GM21528 (cell line): ENCODE results near the gene KIR3DL3.
"Not testable (repeated sequence)": the region's sequence is repeated elsewhere in the genome, so short reads cannot be mapped to it uniquely, and the experiment has no call there.

Source experiments
- ATAC-seq: cut with Tn5 transposase; IDR thresholded peaks from one replicate; pipeline ENCODE4 v1.9.1; 2021; ENCODE audit warnings: mild to moderate bottlenecking, moderate library complexity; ENCODE audit not compliant: unreplicated experiment, low FRiP score

Gene KIR3DL3

DNA sequence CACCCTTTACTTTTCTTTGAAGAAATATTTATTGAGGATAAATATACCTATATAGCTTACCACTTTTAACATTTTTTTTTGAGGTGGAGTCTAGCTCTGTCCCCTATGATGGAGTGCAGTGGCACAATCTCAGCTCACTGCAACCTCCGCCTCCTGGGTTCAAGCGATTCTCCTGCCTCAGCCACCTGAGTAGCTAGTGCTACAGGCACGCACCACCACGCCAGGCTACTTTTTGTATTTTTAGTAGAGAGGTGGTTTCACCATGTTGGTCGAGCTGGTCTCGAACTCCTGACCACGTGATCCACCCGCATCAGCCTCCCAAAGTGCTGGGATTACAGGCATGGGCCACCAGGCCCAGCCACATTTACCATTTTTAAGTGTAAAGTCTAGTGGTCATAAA lies 51.6 kb downstream of the KIR3DL3 start:
- not testable (repeated sequence) for ATAC-seq

DNA sequence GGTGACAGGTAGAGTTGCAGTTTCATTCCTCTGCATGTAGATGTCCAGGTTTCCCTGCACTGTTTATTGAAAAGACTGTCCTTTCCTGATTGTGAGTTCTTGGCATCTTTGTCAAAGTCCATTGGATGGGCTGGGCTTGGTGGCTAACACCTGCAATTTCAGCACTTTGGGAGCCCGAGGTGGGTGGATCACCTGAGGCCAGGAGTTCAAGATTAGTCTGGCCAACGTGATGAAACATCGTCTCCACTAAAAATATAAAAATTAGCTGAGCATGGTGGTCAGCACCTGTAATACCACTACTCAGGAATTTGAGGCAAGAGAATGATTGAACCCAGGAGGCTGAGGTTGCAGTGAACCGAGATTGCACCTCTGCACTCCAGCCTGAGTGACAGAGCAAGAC lies 53.6 kb downstream of the KIR3DL3 start:
- not testable (repeated sequence) for ATAC-seq

DNA sequence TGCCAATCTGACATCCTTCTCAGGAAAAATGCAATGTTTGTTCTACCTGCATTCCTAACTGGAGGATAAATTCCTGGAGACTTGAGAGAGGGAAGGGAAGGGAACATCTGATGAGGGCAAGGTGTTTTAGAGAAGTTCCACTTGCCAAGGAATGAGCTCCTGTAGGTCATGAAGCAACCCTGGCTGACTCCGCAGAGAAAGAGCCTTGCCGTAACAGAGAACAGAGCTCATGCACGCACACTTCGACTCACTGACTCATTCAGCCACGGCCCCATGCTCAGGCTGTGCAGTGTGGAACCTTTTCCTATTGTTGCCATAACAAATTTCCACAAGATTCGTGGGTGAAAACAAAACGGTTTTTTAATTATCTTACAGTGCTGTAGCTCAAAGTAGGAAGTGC lies 54.7 kb downstream of the KIR3DL3 start:
- ATAC-seq = not testable (repeated sequence)

DNA sequence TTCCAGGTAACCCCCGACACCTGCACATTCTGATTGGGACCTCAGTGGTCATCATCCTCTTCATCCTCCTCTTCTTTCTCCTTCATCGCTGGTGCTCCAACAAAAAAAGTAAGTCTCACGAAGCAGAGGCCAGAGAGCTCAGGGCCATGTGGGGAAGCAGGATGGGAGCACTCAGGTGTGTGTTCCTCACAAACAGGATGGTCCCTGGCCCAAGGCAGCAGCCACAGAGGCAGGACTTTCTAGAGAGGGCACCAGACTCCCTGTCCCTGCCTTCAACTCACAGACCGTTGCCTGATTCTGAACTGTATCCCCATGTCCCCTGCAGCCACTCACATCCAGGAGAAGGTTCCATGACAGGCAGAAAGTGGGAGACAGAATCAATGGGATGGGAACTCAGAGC lies 58.7 kb downstream of the KIR3DL3 start:
- ATAC-seq = not testable (repeated sequence)
